NT2/D1 (cell line): ENCODE results near the gene GSTM2.

Source experiments
- SUZ12 ChIP-seq: IDR thresholded peaks from 2 replicates; pipeline ENCODE4 v1.6.1; 2011; ENCODE audit not compliant: insufficient read length, insufficient read depth; ENCODE audit errors: extremely low read depth
- YY1 ChIP-seq: IDR thresholded peaks from 2 replicates; pipeline ENCODE4 v1.6.1; 2011; ENCODE audit not compliant: insufficient read length, insufficient read depth

DNA sequence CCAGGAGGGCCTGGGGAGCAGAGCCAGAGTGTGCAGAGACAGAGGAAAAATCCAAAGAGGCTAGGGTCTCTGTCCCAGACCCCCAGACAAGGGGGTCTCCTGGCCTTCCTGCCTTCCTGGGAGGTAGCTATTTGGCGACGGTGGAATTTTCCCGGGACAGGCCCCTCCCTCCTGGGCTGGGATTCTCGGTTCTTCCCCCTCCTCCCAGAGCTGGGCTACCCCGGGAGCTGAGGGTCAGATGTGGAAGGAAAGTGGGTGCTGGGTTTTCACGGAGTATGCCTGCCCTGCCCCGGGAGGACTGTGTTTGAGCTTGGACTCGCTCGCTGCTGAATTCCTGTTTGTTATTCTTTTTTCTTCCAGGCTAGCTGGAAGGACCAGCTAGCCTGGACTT is 47.5 kb upstream of the GSTM2 start:
- TF ChIP-seq SUZ12 (no peak), YY1 (no peak)
